NCI-H446 (cell line): ENCODE data around the gene SUSD3.

ENCODE experiments used
- DNase-seq, 2 experiments: peaks; one replicate each; lab custom pipeline; 2025; lab: John Stamatoyannopoulos, UW

Gene SUSD3

GRCh38 chr9:93052791-93053540 lies 5.5 kb upstream of the SUSD3 start:
- no peak for DNase-seq

- DNase-seq = no peak
These were observed 4.6 kb upstream of the SUSD3 start for GRCh38 chr9:93053781-93054331.

- no peak for DNase-seq
These were observed 3.5 kb upstream of the SUSD3 start for GRCh38 chr9:93054758-93055704.

- no peak for DNase-seq
These were observed 1.3 kb upstream of the SUSD3 start for GRCh38 chr9:93057042-93057702.

GRCh38 chr9:93057703-93058354 lies 672 bp upstream of the SUSD3 start:
- DNase-seq = no peak

GRCh38 chr9:93059011-93059714 lies 662 bp downstream of the SUSD3 start:
- no peak for DNase-seq

- no peak for DNase-seq
These were observed 1.4 kb downstream of the SUSD3 start for GRCh38 chr9:93059715-93060578.

GRCh38 chr9:93060746-93061259 lies 2.3 kb downstream of the SUSD3 start:
- no peak for DNase-seq

GRCh38 chr9:93061260-93061751 lies 2.8 kb downstream of the SUSD3 start:
- no peak for DNase-seq

- DNase-seq = no peak
These were observed 3.6 kb downstream of the SUSD3 start for GRCh38 chr9:93061791-93062763.

- DNase-seq = no peak
These were observed 6.1 kb downstream of the SUSD3 start for GRCh38 chr9:93064392-93065134.

GRCh38 chr9:93065135-93065720 lies 6.7 kb downstream of the SUSD3 start:
- no peak for DNase-seq

- no peak for DNase-seq
These were observed 8.6 kb downstream of the SUSD3 start for GRCh38 chr9:93066978-93067603.

GRCh38 chr9:93068956-93069355 lies 10.5 kb downstream of the SUSD3 start:
- DNase-seq = no peak

GRCh38 chr9:93071464-93071863 lies 13.0 kb downstream of the SUSD3 start:
- DNase-seq = no peak

- DNase-seq = no peak
These were observed 13.9 kb downstream of the SUSD3 start for GRCh38 chr9:93072383-93072795.
